Left forelimb (tissue), 1 donor: ENCODE results near the gene ZNF622.

Source experiments
- DNase-seq: peaks from one replicate; pipeline ENCODE4 v3.0.0-alpha.2; 2018; ENCODE audit warnings: low spot score

The ZNF622 gene

GRCh38 chr5:16431490-16431889, 34.1 kb downstream of the ZNF622 start:
- no peak for DNase-seq

GRCh38 chr5:16430349-16431089, 35.1 kb downstream of the ZNF622 start:
- no peak for DNase-seq

GRCh38 chr5:16428359-16428758, 37.2 kb downstream of the ZNF622 start:
- no peak for DNase-seq

- no peak for DNase-seq
Observed at GRCh38 chr5:16427587-16427986, 38.0 kb downstream of the ZNF622 start.

GRCh38 chr5:16418471-16418922, 47.1 kb downstream of the ZNF622 start:
- DNase-seq = no peak

- DNase-seq = no peak
Observed at GRCh38 chr5:16417398-16418074, 48.1 kb downstream of the ZNF622 start.

GRCh38 chr5:16414861-16415260, 50.7 kb downstream of the ZNF622 start:
- DNase-seq = no peak

GRCh38 chr5:16413166-16413860, 52.3 kb downstream of the ZNF622 start:
- DNase-seq = no peak

GRCh38 chr5:16412556-16412955, 53.0 kb downstream of the ZNF622 start:
- DNase-seq = no peak

GRCh38 chr5:16411741-16412455, 53.7 kb downstream of the ZNF622 start:
- no peak for DNase-seq

GRCh38 chr5:16411235-16411634, 54.4 kb downstream of the ZNF622 start:
- DNase-seq = no peak

- DNase-seq = no peak
Observed at GRCh38 chr5:16410338-16410737, 55.3 kb downstream of the ZNF622 start.

- DNase-seq = no peak
Observed at GRCh38 chr5:16406630-16407029, 59.0 kb downstream of the ZNF622 start.

- DNase-seq = no peak
Observed at GRCh38 chr5:16406023-16406422, 59.6 kb downstream of the ZNF622 start.
